Retinal pigment epithelial cell (primary cell): Measurements from ENCODE around the gene ZP3.

Experiments
- DNase-seq: peaks from one replicate; pipeline ENCODE4 v3.0.0-alpha.2; 2010; ENCODE audit warnings: low read depth
- H3K4me3 ChIP-seq: 2 replicates; pipeline ENCODE4 v1.5.1; 2011; ENCODE audit warnings: mild to moderate bottlenecking, low read length, control low read depth, moderate library complexity
- CTCF ChIP-seq: conservative IDR thresholded peaks from 2 replicates; pipeline ENCODE4 v1.5.1; 2011; ENCODE audit warnings: low read depth, low read length, control low read depth, inconsistent platforms

ZP3 gene

GRCh38 chr7:76424413-76425111 is at the start of gene ZP3:
ZP3 (plus strand) TSS chr7:76424950; CDS start chr7:76424965, 15 bp downstream.
- TF ChIP-seq CTCF: no peak
- DNase-seq: no peak
- H3K4me3 ChIP-seq: no peak within 1 kb of the TSS

DNA sequence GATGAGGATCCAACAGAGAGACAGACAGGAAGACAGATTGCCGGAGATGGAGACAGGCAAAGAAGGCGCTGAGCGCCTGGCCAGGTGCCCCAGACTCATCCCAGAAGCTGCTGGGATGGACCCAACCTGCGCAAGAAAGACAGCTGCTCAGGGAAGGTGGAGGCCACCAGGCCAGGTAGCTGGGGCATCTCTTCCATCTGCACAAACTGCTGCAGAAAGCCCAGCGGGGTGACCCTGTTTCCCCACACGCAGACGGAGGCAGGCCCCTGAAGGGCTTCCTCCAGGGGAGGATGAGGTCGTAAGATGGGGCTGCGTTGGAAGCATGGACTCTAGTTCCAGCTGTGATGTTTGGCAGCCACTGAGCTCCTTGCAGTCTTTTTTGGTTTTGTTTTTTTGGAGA is 49.5 kb upstream of the ZP3 start:
- no peak overlapping the region for H3K4me3 ChIP-seq
- DNase-seq: no peak
- no peak for TF ChIP-seq CTCF

DNA sequence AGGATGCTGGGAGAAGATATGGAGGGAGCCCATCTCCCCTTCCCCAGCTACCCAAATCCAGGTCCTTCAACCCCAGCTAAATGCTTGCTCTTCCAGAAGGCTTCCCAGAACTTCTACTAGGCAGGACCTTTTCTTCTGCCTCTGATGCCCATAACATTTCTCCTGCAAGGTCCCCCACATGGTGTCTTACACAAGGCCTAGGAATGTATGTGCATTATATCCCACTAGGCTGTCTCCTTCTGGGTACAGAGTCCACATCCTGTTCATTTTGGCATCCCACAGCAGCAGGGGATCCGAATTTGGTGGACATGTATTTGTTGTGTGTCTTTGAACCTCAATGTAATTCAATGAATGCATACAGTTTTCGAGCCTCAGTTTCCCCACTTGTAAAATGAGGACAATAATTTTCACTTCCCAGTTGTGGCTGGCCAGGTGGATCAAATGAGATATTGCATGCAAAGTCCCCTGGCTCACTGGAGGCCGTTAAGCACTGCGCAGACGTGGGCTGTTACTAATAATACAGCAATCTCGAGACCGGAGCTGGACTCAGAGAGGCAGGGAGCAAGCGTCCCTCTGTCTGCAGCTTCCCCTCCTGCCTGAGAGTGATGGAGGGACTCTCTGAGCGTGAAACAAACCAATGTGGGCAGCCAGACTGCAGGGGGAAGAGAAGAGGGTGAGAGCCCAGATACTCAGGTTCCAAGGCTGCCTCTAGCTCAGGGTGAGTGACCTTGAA is 47.4 kb upstream of the ZP3 start:
- H3K4me3 ChIP-seq: no peak overlapping the region
- no peak for DNase-seq
- no peak for TF ChIP-seq CTCF

- no peak for TF ChIP-seq CTCF
- DNase-seq: no peak
- no peak overlapping the region for H3K4me3 ChIP-seq
Measured at GRCh38 chr7:76380623-76380966, 44.2 kb upstream of the ZP3 start.

- peak; percentile 12 for TF ChIP-seq CTCF
- no peak overlapping the region for H3K4me3 ChIP-seq
- DNase-seq: no peak
Measured at GRCh38 chr7:76381814-76382213, 42.9 kb upstream of the ZP3 start.

- no peak overlapping the region for H3K4me3 ChIP-seq
- DNase-seq: no peak
- TF ChIP-seq CTCF: no peak
Measured at GRCh38 chr7:76383089-76383944, 41.4 kb upstream of the ZP3 start.
